ENCODE results near the gene TTC8. TPM values are rescaled to one million over a fixed set of nuclear protein-coding genes. Genes with fewer than 3 reads are reported as not detected.
"Not testable (repeated sequence)": the region's sequence is repeated elsewhere in the genome, so short reads cannot be mapped to it uniquely, and the experiment has no call there.

TTC8 gene
- total RNA-seq (1 to 10 TPM; 3.7 to 3.8 TPM), polyA plus RNA-seq (1 to 10 TPM; 1.2 to 1.8 (median 1.5) TPM), total RNA-seq (2.8 to 4.1 (median 3.5) reads per million in 6 experiments)

DNA sequence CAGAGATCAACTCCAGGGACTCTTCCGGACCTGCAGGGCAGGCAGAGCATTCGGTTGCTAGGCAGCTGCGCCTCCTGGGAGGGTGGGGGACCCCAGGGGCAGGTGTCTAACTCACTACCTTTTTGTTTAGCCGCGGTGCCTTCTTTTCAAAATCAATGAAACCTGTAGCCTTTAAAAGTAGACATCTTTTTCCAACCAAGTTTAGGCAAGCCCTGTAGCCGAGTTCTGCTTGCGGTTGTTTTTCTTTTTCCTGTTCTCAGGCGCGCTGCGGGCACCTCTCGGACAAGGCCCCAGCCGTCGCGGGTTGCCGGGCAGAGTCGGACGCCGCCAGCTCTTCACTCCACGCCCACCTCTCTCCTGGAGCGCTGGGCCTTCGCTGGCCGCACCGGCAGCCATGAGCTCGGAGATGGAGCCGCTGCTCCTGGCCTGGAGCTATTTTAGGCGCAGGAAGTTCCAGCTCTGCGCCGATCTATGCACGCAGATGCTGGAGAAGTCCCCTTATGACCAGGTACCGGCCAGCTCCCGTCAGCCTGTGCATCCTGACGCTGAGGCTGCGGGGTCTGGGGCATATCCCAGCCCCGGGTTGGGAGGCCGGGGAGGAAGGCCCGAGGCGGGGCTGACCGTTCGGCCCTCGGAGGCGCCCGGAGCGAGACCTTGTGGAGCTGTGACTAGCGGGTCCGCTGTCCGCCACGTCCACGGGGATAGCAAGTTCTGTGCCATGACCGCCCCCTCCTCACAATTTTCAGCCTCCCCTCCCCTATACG is at the start of gene TTC8:
TSS of gene TTC8 (plus strand) at position 338 of the 764 bp plus-strand sequence. CDS start at position 395, 57 bp downstream.
- H3K27ac Mint-ChIP-seq = peak within 1 kb of the TSS; percentile 96 to 100 (median 99)
- H3K4me1 Mint-ChIP-seq = peaks cover 6 to 15% (median 12%) of the 10 kb centered on the region in 4 donors
- no peaks in the 10 kb centered on the region for H3K36me3 Mint-ChIP-seq
- no peaks in the 10 kb centered on the region for H3K9me3 Mint-ChIP-seq
- ATAC-seq (peak; percentile 95 to 96), DNase-seq (peak; percentile 71 to 95 (median 86))
- H3K27me3 Mint-ChIP-seq = peaks cover 0 to 13% (median 6%) of the 10 kb centered on the region in 5 donors
- POLR2A ChIA-PET = interaction anchor here (2.5 kb wide), 1 partner anchor 32 kb away, joined by 21 read pairs; the partner anchor contains the start of gene EML5
- peak within 1 kb of the TSS; percentile 74 to 95 (median 88) for H3K4me3 Mint-ChIP-seq

GRCh38 chr14:88775532-88775931 is 48.9 kb upstream of the TTC8 start:
- POLR2A ChIA-PET = no interaction called here
- peaks cover 0 to 6% (median 0%) of the 10 kb centered on the region in 5 donors for H3K27me3 Mint-ChIP-seq
- H3K4me3 Mint-ChIP-seq = no peak overlapping the region
- peaks cover 5 to 22% (median 11%) of the 10 kb centered on the region in 3 donors for H3K36me3 Mint-ChIP-seq
- DNase-seq (no peak), ATAC-seq (no peak)
- peak overlapping the region in 2 of 10 donors; percentile 9 to 11 for H3K27ac Mint-ChIP-seq
- peaks cover 0 to 10% (median 5%) of the 10 kb centered on the region in 4 donors for H3K4me1 Mint-ChIP-seq
- H3K9me3 Mint-ChIP-seq = peaks cover 0 to 4% (median 2%) of the 10 kb centered on the region in 9 donors

DNA sequence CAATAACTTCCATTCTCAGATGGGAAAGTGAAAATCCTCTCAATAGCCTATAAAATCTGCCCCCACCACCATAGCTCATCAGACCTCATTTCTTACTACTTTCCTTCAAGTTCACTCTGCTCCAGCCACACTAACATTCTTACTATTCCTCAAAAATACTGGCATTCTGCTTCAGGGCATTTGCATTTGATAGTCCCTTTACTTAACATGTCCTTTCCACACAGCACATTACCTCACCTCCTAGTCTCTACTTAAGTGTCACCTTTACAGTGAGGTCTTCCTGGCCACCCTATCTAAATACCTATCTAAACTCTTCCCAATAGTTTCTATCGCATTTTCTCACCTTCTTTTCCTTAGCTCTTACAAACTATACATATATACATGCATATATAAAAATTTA is 38.5 kb upstream of the TTC8 start:
- H3K36me3 Mint-ChIP-seq = peaks cover 15 to 28% (median 26%) of the 10 kb centered on the region in 3 donors
- no peak overlapping the region for H3K27ac Mint-ChIP-seq
- H3K4me3 Mint-ChIP-seq = no peak overlapping the region
- H3K4me1 Mint-ChIP-seq = peaks cover 11 to 15% (median 12%) of the 10 kb centered on the region in 4 donors
- peaks cover 13 to 33% (median 22%) of the 10 kb centered on the region in 9 donors for H3K9me3 Mint-ChIP-seq
- peaks cover 0 to 14% (median 3%) of the 10 kb centered on the region in 5 donors for H3K27me3 Mint-ChIP-seq
- POLR2A ChIA-PET = no interaction called here
- no peak for DNase-seq
- ATAC-seq = no peak

DNA sequence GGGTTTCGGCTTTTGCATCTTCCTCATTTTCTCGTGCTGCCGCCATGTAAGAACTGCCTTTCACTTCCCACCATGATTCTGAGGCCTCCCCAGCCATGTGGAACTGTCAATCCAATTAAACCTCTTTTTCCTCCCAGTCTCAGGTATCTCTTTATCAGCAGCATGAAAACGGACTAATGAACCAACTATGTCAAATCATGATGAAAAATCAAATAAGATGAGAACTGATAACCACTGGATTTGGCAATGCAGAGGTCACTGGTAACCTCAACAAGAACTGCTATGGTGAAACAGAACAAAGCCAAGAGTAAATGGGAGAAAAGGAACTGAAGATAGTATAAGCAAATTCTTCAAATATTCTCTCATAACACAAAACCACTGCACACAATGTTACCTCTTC is 37.7 kb upstream of the TTC8 start:
- Mint-ChIP-seq H3K4me3 (no peak overlapping the region), H3K9me3 (peaks cover 13 to 32% (median 21%) of the 10 kb centered on the region in 9 donors), H3K27ac (no peak overlapping the region), H3K27me3 (peaks cover 0 to 17% (median 3%) of the 10 kb centered on the region in 5 donors), H3K4me1 (peaks cover 15 to 23% (median 19%) of the 10 kb centered on the region in 4 donors), H3K36me3 (peaks cover 13 to 25% (median 20%) of the 10 kb centered on the region in 3 donors)
- POLR2A ChIA-PET = no interaction called here
- no peak for ATAC-seq
- no peak for DNase-seq

- ATAC-seq, POLR2A ChIA-PET, H3K36me3 Mint-ChIP-seq, DNase-seq, H3K9me3 Mint-ChIP-seq, H3K27ac Mint-ChIP-seq, H3K4me3 Mint-ChIP-seq: not testable (repeated sequence)
- Mint-ChIP-seq H3K4me1 (peaks cover 12 to 29% (median 25%) of the 10 kb centered on the region in 4 donors), H3K27me3 (peaks cover 0 to 18% (median 0%) of the 10 kb centered on the region in 5 donors)
These were observed 34.9 kb upstream of the TTC8 start for GRCh38 chr14:88789573-88789972.

- POLR2A ChIA-PET = no interaction called here
- Mint-ChIP-seq H3K9me3 (peaks cover 0 to 6% (median 0%) of the 10 kb centered on the region in 9 donors), H3K27me3 (peaks cover 0 to 16% (median 0%) of the 10 kb centered on the region in 5 donors), H3K4me1 (peaks cover 8 to 29% (median 24%) of the 10 kb centered on the region in 4 donors), H3K36me3 (peaks cover 0 to 5% (median 0%) of the 10 kb centered on the region in 3 donors), H3K27ac (peak overlapping the region in 4 of 10 donors; percentile 8 to 92 (median 62)), H3K4me3 (peak overlapping the region; percentile 13 to 93 (median 89))
- DNase-seq (no peak), ATAC-seq (no peak)
These were observed 33.8 kb upstream of the TTC8 start for GRCh38 chr14:88790501-88791251.

GRCh38 chr14:88791252-88791621 is 33.2 kb upstream of the TTC8 start:
- ATAC-seq (no peak), DNase-seq (peak in 1 of 10 donors; percentile 9)
- Mint-ChIP-seq H3K4me1 (peaks cover 5 to 29% (median 22%) of the 10 kb centered on the region in 4 donors), H3K4me3 (peak overlapping the region; percentile 82 to 93 (median 90)), H3K36me3 (peaks cover 0 to 5% (median 0%) of the 10 kb centered on the region in 3 donors), H3K27me3 (peaks cover 0 to 13% (median 0%) of the 10 kb centered on the region in 5 donors), H3K27ac (peak overlapping the region in 7 of 10 donors; percentile 35 to 94 (median 86)), H3K9me3 (peaks cover 0 to 6% (median 0%) of the 10 kb centered on the region in 9 donors)
- POLR2A ChIA-PET = interaction anchor here (2.3 kb wide), 1 partner anchor 33 kb away, joined by 21 read pairs; the partner anchor contains the start of gene TTC8

DNA sequence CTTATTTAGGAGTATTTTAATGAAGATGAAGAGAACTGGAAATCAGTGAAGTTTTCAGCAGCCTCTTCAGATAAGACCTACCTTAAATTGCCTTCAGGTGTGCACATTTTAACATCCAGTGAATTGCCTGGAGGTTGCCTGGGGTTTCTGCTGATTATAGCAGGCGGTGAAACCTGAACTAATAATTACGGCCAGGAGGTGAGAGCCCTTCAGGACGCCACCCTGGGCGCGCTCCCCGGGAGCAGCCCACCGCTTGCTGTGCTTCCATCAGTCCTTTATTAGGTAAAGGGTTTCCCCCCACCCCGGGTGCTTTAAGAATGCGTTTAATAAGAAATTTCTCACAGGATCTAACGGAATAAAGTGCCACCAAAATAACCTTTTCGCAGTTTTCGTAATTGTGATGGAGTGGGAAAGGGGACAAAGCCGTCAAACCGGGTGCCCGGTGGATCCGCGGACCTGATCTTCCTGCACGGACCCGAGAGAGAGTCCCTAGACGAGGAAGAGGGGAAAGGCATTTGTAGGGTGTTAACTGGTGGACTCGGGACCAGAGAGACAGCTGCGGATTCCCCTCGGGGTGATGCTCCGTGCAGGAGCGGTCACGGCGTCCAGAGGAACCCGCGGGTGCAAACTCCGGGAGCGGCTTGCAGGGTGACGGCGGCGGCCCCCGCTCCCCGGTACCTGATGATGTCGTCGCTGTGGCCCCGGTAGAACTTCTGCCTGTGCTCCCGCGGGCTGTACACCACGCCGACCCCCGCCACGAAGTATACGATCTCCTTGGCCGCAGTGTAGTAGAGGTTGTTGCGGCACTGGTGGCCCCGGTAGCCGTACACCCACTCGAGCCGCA is 32.6 kb upstream of the TTC8 start:
- Mint-ChIP-seq H3K27me3 (peaks cover 0 to 13% (median 0%) of the 10 kb centered on the region in 5 donors), H3K27ac (peak overlapping the region; percentile 38 to 94 (median 91)), H3K9me3 (peaks cover 0 to 3% (median 0%) of the 10 kb centered on the region in 9 donors), H3K4me3 (peak overlapping the region; percentile 82 to 93 (median 90)), H3K36me3 (peaks cover 0 to 3% (median 0%) of the 10 kb centered on the region in 3 donors), H3K4me1 (peaks cover 5 to 29% (median 22%) of the 10 kb centered on the region in 4 donors)
- POLR2A ChIA-PET = interaction anchor here (0.9 to 2.3 kb wide), 2 partner anchors 33 to 1592 kb away, joined by 4 to 21 read pairs; partner anchors contain the start of gene TTC8
- DNase-seq (peak in 4 of 10 donors; percentile 6 to 67 (median 11)), ATAC-seq (no peak)

GRCh38 chr14:88792473-88793258 is 31.8 kb upstream of the TTC8 start, which contains the start of gene EML5:
TSS of gene EML5 (minus strand) at chr14:88792953. CDS start at chr14:88792503, 450 bp downstream.
- POLR2A ChIA-PET = interaction anchor here (0.9 to 2.3 kb wide), 2 partner anchors 32 to 1591 kb away, joined by 4 to 21 read pairs; partner anchors contain the start of gene TTC8
- Mint-ChIP-seq H3K36me3 (no peaks in the 10 kb centered on the region), H3K4me1 (peaks cover 5 to 29% (median 22%) of the 10 kb centered on the region in 4 donors), H3K4me3 (peak within 1 kb of the TSS; percentile 82 to 93 (median 90)), H3K9me3 (no peaks in the 10 kb centered on the region), H3K27me3 (peaks cover 0 to 13% (median 0%) of the 10 kb centered on the region in 5 donors), H3K27ac (peak within 1 kb of the TSS; percentile 38 to 94 (median 91))
- DNase-seq (peak; percentile 74 to 89 (median 85)), ATAC-seq (peak; percentile 80 to 84)

DNA sequence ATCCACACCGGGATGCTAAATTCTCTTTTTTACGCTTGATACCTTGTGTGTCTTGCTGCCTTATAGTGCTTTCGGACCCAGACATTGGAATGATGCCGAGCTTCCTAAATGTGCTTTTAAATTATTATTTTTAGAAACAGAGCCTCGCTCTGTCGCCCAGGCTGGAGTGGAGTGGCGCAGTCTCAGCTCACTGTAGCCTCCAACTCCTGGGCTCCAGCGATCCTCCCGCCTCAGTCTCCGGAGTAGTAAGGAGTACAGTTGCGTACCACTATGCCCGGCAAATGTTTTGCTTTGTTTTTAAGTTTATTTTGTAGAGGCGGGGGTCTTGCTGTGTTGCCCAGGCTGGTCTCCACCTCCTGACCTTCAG is 31.2 kb upstream of the TTC8 start:
- H3K4me1 Mint-ChIP-seq = peaks cover 5 to 29% (median 22%) of the 10 kb centered on the region in 4 donors
- peak overlapping the region; percentile 31 to 94 (median 68) for H3K27ac Mint-ChIP-seq
- H3K9me3 Mint-ChIP-seq = no peaks in the 10 kb centered on the region
- DNase-seq (no peak), ATAC-seq (no peak)
- H3K4me3 Mint-ChIP-seq = peak overlapping the region; percentile 76 to 91 (median 82)
- peaks cover 0 to 12% (median 0%) of the 10 kb centered on the region in 5 donors for H3K27me3 Mint-ChIP-seq
- H3K36me3 Mint-ChIP-seq = no peaks in the 10 kb centered on the region
- POLR2A ChIA-PET = interaction anchor here (2.3 kb wide), 1 partner anchor 31 kb away, joined by 21 read pairs; the partner anchor contains the start of gene TTC8

DNA sequence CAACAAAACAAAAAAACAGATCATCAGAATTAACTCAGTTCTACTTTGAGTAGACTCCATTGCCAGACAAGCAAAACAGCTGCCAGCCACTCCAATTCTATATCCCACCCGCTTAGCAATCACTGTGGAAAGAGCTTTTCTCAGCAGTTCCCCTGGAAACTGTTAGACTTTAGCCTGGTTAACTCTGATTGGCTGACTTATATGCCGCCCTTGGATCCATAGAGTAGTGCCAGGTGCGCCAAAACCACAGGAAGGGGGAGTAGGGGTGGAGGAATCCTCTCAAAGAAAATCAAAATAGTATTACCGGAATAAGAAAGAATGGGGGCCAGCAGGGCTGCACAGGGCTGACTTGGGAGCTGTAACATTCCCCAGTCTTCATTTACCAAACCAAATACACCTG is 26.3 kb upstream of the TTC8 start:
- DNase-seq (no peak), ATAC-seq (no peak)
- H3K36me3 Mint-ChIP-seq = no peaks in the 10 kb centered on the region
- no peak overlapping the region for H3K27ac Mint-ChIP-seq
- peaks cover 0 to 4% (median under 1%) of the 10 kb centered on the region in 4 donors for H3K4me1 Mint-ChIP-seq
- H3K27me3 Mint-ChIP-seq = peaks cover 9 to 33% (median 13%) of the 10 kb centered on the region in 5 donors
- no peaks in the 10 kb centered on the region for H3K9me3 Mint-ChIP-seq
- no peak overlapping the region for H3K4me3 Mint-ChIP-seq
- POLR2A ChIA-PET = no interaction called here

Data from naive thymus-derived CD8-positive, alpha-beta T cell (primary cell).